Astrocyte of the spinal cord (primary cell): Measurements from ENCODE around the gene TMEM141.
"Not testable (repeated sequence)": the region's sequence is repeated elsewhere in the genome, so short reads cannot be mapped to it uniquely, and the experiment has no call there.

Source experiments
- DNase-seq: peaks from one replicate; pipeline ENCODE4 v3.0.0; 2011; ENCODE audit warnings: low read depth, low spot score
- H3K4me3 ChIP-seq: 2 replicates; pipeline ENCODE4 v1.5.1; 2011; ENCODE audit warnings: low read depth, mild to moderate bottlenecking, low read length, moderate library complexity
- CTCF ChIP-seq: IDR thresholded peaks from 2 replicates; pipeline ENCODE4 v1.5.1; 2012; ENCODE audit warnings: low read depth, mild to moderate bottlenecking, low read length, inconsistent platforms
- in situ Hi-C: cut with HindIII; loops from 2 replicates; pipeline ENCODE4 v1.10.0; 2017; ENCODE audit warnings: low sequenced_read_pairs

Gene TMEM141

GRCh38 chr9:136838314-136839228 lies 47.4 kb downstream of the TMEM141 start:
- no peak for TF ChIP-seq CTCF
- in situ Hi-C loops = no loop called here

GRCh38 chr9:136839229-136840139 lies 48.3 kb downstream of the TMEM141 start:
- in situ Hi-C loops = no loop called here
- TF ChIP-seq CTCF = no peak
- DNase-seq = no peak
- H3K4me3 ChIP-seq = no peak overlapping the region

More at GRCh38 chr9:136838314-136839228, 47.4 kb downstream of the TMEM141 start:
- no peak overlapping the region for H3K4me3 ChIP-seq
- no peak for DNase-seq

- in situ Hi-C loops = no loop called here
- no peak for TF ChIP-seq CTCF
- H3K4me3 ChIP-seq = no peak overlapping the region
Observed at GRCh38 chr9:136840140-136840876, 49.2 kb downstream of the TMEM141 start.

GRCh38 chr9:136840877-136841645 lies 49.9 kb downstream of the TMEM141 start:
- peak; percentile 62 for DNase-seq
- no peak overlapping the region for H3K4me3 ChIP-seq
- no peak for TF ChIP-seq CTCF
- in situ Hi-C loops = no loop called here

More at GRCh38 chr9:136840140-136840876, 49.2 kb downstream of the TMEM141 start:
- no peak for DNase-seq

GRCh38 chr9:136841646-136842379 lies 50.7 kb downstream of the TMEM141 start:
- H3K4me3 ChIP-seq = peak overlapping the region; percentile 52
- DNase-seq, in situ Hi-C loops: not testable (repeated sequence)
